ELR (cell line): ENCODE results near the gene MAPK4.
A peak's percentile ranks its signal among the peaks of the same experiment; 100 is the strongest.
"Not testable (repeated sequence)": the region's sequence is repeated elsewhere in the genome, so short reads cannot be mapped to it uniquely, and the experiment has no call there.

ENCODE experiments used
- DNase-seq: peaks from one replicate; pipeline ENCODE4 v3.0.0-alpha.2; 2015; ENCODE audit warnings: low read depth

MAPK4 gene

DNA sequence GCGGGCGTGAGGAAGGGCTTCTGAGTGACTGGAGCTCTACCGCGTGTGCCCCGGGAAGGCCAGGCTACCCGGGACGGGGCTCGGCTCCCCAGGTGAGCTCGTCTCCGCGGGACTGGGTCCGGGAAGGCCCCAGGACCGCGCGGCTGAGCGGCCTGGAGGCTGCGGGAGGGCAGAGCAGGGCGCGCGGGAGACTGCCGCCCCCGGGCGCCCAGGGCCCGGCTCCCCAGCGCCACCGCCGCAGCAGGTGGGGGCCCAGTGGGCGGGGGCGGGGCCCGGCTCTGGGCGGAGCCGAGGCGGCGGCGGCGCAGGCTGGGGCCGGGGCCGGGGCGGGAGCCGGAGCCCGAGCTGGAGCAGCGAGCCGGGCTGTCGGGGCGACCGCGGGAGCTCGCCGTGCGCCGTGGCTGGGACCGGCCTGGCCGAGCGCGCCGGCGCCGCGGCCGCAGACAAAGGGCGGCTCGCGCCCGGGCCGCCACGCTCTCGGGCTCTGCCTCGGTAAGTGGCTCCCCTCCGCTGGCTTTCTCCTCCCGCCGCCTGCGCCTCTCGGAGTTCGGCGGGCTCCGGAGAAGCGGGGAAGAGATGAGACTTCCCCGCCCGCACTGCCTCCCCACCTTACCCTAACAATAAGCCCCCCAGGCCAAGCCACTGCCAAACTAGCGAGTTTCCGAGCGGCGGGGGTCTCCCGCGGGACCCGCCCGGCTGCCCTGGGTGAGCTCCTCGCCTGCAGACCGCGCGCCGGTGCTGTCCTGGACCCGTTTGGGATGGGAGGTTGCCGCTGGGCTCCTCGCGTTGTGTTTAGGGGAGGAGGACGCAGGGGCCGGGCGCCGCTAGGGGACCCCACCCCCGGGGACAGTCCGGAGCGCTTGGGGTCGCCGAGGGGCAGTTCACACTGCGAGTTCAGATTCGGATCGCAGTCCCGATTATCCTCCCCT is at the start of gene MAPK4:
MAPK4 (plus strand) TSS at position 336 of the 929 bp plus-strand sequence. CDS start 103,872 bp downstream, outside the sequence.
- DNase-seq: no peak

DNA sequence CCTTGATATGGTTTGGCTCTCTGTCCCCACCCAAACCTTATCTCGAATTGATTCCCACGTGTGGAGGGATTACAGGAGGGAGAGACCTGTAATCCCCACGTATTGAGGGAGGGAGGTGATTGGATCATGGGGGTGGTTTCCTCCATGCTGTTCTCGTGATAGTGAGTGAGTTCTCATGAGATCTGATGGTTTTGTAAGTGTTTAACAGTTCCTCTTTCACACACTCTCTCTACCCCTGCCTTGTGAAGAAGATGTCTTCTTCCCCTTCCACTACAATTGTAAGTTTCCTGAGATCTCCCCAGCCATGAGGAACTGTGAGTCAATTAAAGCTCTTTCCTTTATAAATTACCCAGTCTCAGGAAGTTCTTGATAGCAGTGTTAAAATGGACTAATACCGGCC is 42.6 kb upstream of the MAPK4 start:
- DNase-seq: not testable (repeated sequence)

DNA sequence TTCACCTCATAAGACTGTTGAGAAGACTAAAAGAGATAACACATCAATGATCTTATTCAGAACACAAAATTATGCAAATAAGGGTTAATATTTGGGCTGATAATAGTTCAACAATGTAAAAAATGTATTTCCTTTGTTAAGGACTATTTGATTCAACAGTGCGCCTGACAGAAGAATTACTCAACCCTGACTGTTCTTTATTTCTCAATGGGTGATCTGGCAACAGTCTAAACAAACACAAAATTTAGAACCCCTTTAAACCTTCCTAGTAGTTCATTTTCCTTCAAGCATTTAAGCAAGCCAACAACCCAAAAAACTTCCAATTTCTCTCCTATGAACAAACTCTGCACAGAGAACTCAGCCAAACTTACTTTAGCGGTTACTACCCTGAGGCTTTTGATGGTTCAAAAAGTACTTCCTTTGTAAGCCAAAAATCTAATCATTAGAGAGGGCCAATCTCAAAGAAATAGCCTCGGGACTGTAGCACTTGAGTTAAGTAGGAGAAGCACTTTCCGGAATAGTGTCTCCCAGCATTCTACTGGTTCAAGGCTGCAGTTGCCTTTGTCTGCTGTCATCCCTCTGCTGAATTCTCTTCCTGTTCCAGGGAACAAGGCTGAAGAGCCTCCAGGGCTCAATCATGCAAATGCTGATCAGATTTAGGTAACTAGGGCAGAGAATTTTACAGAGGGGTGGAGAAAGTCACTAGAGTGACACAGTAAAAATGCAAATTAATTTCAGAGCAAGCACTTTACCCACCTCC is 40.9 kb upstream of the MAPK4 start:
- DNase-seq: no peak

DNA sequence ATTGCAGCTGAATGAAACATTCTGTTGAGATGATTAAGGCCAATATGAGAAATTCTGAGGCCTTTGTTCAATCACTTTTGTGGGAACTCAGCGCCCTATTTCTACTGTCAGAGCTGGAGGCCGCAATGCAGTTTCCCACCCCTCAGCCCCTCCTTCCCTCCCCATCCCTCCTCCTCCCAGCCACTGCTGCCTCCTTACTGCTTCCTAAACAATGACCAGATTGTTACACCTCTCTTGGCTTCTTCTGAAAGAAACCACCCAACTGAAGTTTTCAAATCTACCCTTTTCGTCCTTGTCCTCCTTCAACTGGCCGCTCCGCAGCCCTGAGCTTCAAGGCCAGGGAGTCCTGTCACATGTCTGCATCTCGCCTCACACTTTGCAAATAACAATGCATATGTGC is 36.7 kb upstream of the MAPK4 start:
- DNase-seq: no peak

DNA sequence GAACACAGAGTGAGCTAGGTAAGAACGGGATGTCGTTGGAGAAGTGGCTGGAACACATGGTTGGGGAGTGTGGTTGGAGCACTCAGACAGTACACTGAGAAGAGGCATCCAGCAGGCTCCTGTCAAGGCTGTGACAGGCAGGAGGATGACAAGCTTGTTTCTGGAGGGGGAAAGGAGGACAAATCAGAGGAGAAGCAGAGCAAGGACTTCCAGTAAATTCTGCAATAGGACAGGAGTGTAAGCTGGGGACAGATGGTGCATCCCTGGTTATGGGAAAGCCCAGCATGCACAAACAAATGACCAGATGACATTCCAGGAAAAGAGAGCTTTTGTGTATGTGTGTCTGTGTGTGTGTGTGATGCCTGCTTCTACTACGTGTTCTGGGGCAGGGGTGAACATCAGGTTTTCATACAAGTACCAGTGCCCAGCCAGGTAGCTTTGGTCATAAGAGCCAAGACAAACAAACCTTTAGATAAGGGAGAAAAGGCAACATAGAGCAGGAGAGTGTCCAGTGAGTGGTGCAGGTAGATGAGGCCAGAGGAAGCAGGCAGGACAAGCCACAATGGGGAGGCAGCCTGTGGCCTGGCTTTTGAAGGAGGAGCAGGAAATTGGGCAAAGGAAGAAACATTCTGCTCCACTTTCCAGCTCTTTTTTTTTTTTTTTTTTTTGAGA is 32.1 kb upstream of the MAPK4 start:
- no peak for DNase-seq

DNA sequence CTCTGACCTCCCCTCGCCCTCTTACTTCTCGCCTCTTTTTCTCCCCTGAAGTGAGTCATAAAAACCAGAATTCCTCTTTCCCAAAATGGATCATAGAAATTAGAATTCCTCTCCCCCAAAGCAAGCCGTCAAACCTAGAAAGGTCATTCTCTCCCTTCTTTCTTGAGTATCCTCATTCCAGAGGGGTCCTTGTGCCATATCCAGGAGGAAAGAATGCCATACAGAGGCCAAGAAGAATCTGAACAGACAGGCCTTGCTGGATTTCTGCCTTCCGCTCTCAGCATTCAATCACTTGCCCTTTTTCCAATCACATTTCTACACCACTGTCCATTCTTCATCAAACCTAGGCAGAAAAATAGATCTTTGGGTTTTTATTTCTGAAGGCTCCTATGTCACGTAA is 31.1 kb upstream of the MAPK4 start:
- no peak for DNase-seq

DNA sequence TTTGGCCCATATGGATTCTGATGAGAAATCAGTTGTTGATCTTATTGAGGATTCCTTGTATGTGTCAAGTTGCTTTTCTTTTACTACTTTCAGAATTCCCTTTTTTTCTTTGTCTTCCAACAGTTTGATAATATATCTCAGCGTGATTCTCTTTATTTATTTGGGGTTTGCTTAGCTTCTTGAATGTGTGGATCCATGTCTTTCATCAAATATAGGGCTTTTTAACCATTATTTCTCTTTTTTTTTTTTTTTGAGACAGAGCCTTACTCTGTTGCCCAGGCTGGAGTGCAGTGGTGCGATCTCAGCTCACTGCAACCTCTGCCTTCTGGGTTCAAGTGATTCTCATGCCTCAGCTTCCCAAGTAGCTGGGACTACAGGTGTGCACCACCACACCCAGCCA is 26.1 kb upstream of the MAPK4 start:
- DNase-seq: not testable (repeated sequence)

DNA sequence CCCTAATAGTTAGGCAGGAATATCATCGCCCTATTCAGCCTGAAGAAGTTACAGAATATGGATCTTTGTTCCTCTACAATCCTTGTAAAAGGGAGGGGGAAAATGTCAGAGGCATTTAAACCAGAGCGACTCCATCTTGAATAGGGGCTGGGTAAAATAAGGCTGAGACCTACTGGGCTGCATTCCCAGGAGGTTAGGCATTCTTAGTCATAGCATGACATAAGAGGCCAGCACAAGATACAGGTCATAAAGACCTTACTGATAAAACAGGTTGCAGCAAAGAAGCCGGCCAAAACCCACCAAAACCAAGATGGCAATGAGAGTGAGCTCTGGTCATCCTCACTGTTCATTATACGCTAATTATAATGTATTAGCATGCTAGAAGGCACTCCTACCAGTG is 15.4 kb upstream of the MAPK4 start:
- not testable (repeated sequence) for DNase-seq

DNA sequence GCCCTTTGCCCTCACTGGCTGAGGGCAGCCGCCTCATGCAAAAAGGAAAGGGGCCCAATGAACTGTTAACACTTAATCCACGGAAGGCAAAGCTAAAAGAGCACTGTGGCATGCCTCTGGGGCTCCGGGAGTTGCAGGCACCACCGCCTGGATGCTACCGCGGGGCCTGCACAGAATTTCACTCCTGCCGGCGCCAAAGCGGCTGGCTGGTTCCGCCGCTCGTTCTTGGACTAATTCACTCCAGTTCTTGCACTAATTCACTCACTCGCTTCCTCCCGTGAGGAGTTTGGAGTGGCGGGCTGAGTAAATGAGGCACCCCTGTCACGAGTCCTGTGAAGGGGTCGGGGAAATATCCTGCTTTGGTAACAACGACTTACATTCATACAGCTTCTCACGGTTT is 14.0 kb upstream of the MAPK4 start:
- no peak for DNase-seq

DNA sequence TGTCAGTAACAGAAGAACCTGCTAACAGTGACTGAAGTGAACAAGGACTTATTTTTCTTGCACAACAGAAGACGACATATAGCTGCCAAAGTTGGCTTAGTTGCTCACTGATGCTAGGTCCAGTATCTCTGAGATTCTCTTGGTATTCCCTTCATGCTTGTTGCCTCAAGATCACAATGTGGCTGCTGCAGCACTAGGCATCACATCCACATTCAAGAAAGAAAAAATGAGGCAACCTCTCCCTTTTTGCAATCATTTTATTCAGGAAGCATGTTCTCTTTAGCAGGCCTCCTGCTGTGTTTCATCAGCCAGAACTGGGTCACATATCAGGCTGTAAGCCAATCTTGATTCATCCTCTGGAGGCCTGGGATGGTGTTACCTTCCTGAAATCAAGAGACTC is 11.7 kb upstream of the MAPK4 start:
- DNase-seq: no peak

DNA sequence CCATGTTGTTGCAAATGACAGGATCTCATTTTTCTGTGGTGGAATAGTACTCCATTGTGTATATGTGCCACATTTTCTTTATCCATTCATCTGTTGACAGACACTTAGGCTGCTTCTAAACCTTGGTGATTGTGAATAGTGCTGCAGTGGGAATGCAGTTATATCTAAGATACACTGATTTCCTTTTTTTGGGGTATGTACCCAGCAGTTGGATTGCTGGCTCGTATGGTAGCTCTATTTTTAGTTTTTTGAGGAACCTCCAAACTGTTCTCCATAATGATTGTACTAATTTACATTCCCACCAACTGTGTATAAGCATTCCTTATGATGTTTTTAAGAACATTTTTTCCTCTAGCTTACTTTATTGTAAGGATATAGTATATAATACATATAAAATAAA is 8.2 kb upstream of the MAPK4 start:
- not testable (repeated sequence) for DNase-seq

DNA sequence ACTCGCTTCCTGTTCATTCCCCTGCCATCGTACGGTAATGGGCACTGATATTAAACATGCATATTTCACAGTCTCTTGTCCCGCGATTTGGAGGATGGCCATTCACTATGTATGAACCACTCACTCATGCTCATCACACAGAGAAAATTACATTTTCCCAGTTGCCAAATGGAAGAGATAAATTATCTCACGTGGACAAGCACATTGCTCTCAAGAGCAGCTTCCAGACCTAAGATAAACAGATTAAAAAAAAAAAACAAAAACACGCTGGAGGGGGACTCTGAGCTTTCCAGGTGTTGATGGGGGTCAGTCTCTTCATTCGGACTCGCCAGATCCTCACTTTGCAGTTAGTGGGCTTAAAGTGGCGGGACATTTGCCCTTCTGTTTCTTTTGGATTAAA is 1.7 kb upstream of the MAPK4 start:
- DNase-seq: no peak

DNA sequence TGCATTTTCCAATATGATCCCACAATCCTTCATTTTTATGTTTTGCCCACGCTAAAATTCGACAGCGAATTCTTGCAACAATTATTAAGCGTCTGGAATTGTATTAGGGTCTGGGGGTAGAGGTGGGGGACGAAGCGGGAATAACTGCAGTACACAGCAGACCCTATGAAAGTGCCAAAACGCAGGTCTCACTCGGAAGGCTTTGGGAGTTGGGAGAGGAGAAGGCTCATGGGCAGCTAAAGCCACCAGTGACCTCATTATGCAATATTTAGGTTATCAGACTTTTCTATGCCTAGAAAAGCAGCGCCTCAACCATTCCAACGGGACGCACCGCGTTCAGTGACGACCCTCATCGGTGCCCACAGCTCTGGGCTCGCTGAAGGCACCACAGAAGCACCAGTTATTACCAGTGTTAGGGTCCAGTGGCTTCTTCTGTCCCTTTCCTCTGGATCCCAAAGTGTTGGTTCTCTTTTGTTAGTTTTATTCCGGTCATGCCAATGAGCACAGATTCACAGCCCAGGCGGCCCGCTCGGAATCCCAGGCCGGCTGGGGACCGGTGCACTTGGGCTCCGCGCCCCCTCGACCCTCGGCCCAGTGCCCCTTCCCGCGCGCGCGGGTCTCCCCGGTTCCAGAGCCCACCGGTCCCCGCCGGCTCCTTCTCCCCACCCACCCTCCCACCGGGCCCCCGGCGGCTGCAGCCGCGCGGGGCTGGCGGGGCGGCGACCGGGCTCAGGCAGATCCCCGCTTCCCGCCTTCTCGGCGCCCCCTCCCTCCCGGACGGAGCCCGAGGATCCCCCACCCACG is 737 bp upstream of the MAPK4 start:
- DNase-seq: no peak

DNA sequence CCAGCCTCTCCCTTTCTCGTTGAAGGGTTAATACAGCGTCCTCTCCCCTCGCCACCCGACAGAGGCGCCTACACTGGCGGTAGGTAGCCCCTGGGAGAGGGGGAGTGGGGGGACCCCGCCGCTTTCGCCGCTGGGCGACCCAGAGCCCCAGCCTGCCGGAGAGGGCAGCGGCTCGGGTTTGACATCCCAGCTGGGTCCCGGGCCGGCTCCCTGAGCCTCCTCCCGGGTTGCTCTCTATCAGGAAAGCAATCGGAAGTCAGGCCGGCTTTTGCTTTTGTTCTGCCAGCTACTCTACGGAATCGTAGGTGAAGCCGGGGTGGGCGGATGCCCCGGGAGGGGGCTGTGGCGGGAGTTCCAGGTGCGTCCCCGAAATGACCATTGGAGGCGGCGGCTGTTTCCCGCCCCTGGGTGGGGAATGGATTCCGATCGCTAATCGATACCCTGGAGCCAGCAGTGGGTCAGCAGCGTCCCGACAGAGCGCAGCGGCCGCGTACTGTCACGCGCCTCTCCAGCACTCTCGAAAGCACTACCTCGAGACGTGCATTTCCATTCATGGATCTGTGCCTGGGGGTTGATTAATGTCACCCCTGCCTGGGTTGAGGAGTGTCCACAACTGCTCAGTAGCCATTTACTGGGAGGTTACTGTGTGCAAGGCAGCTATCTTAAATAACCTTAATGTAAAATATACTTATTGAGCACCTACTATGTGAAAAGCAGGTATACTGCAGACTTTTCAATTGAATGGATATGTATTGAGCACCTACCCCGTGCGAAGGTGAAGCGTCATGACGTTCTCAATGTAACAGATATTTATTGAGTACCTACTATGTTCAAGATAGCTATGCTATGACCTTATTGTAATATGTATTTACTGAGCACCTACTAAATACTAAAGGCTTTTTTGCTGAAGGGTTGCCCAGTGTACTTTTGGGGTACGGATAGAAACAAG is 1.1 kb downstream of the MAPK4 start:
- DNase-seq: no peak

DNA sequence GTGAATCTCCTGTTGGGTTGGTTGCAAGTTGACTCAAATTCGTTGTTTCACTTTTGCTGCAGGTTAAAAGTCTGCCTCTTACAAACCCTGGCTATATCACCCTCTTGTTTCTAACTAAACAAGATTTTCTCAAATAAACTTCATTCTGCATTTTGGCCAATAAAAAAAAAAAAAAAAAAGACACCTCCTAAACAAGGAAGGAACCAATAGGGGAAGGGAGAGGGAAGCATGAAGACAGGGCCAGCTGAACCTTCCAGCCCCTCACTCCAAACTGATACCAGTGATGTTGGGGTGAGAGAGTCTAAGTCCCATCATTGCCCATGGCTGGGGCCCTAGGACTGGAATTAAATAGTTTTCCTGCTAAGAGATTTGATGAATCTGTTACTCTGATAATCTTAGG is 2.4 kb downstream of the MAPK4 start:
- not testable (repeated sequence) for DNase-seq

DNA sequence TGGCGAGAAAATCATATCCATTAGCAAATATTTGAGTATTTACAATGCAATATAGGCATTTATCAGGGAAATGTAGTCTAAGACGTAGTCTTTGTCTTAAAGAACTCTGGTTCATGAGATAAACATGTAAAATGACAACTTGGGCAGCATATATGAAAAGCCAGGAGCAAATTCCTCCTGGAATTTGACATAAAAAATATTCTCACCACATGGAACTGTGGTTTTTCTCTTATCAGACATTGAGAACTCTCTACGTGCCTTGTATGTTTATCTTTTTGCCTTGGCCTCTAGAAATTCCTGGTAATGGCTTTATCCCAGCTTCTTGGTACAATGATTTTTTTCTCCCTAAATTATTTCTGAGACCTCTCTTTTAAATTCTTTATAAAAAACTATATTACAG is 2.8 kb downstream of the MAPK4 start:
- DNase-seq: no peak

DNA sequence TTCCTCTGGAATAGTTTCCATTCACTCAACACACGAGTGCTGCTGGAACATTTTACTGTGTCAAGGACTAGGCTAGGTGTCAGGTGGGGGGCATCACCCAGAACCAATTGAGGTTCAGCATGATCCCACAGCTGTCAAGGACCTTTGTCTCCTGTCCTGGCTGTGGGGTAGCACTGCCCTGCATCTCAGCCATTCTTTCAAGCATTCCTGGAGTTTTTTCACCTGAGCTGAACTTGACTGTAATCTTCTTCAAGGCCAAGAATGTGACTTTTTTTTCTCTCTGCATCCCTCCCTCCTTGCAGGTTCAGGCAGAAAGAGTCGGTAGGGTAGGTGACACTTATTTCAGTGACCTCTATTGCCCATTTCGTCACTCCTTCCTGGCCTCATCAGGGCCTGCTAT is 3.5 kb downstream of the MAPK4 start:
- no peak for DNase-seq

DNA sequence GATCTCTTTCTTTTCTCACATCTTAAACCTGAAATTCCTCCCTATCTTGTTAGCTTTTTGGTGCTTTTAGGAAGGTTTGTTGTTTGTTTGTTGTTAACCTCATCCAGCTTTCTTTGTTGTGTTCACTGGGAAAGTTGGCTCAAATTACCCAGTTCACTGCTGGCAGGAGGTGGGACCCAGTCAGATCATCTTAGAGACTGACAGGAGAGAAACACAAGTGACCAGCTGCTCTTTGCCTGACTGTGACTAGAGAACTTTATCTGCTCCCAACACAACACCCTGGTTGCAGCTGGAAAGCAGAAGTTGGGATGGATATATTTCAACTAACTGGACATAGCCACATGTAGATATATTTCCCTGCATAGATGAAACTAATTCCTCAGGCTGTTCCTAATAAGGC is 10.0 kb downstream of the MAPK4 start:
- DNase-seq: no peak

DNA sequence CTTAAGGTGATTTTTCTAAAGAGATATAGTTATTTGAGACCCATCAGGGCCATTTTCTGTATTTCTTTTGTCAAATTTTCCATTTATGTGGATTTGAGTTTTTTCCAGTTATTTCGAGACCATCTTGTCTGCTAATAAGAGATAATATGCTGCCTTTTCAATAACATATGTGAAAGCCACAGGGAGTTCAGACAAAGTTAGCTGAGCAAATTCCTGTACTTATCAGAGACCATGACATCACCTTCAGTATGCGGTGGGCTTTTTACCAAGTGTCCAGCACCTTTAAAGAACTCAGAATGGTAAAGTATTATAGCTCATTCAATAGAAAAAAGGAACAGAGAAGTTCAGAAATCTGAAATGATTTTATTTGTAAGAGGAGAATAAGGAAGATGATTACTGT is 11.7 kb downstream of the MAPK4 start:
- DNase-seq: no peak

DNA sequence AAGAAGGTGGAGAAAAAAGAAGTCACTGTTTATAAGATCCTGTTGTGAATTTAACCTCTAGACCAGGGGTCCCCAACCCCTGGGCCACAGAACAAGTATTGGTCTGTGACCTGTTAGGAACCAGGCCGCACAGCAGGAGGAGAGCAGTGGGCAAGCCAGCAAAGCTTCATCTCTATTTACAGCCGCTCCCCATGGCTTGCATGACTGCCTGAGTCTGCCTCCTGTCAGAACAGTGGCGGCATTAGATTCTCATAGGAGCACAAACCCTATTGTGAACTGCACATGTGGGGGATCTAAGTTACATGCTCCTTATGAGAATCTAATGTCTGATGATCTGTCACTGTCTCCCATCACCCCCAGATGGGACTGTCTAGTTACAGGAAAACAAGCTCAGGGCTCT is 13.3 kb downstream of the MAPK4 start:
- not testable (repeated sequence) for DNase-seq

DNA sequence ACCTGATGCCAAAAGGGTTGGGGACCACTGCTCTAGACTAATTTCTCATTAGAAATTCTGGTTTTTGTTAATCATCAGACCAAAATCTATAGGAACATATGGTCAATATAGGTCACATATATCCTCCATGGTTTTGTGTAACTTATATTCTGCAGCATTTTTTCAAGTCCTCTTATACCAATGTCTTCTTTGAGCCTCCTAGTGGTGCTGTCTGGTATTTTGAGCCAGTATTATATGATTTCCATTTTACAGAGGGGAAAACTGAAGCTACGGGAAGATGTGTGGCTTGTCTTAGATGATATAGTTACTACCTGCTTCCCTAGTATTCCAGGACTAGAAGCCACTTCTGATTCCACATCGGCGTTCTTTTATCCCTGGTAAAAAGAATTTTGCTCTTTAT is 13.8 kb downstream of the MAPK4 start:
- peak; percentile 19 for DNase-seq
